Neural progenitor cell (in vitro differentiated cells): Measurements from ENCODE around the gene SYT1. TPM values are rescaled to one million over a fixed set of nuclear protein-coding genes. Genes with fewer than 3 reads are reported as not detected.

Experiments used
- DNase-seq: peaks from one replicate; pipeline ENCODE4 v3.0.0-alpha.2; 2016; ENCODE audit warnings: low spot score
- H2AFZ ChIP-seq: fragments of 200-600 bp; sonication (generic); replicated peaks from 2 replicates; pipeline ENCODE4 v1.6.1; 2016; ENCODE audit warnings: antibody characterized with exemption
- H3F3A ChIP-seq: fragments of 200-600 bp; sonication (generic); 2 replicates; pipeline ENCODE4 v1.6.1; 2016; ENCODE audit warnings: antibody characterized with exemption, low read depth
- H3K27ac ChIP-seq: fragments of 200-600 bp; sonication (generic); 2 replicates; pipeline ENCODE4 v1.5.1; 2016; ENCODE audit warnings: mild to moderate bottlenecking
- H3K27me3 ChIP-seq: fragments of 200-600 bp; sonication (generic); 2 replicates; pipeline ENCODE4 v1.6.1; 2016; ENCODE audit warnings: mild to moderate bottlenecking, moderate library complexity
- H3K36me3 ChIP-seq: fragments of 200-600 bp; sonication (generic); 2 replicates; pipeline ENCODE4 v1.5.1; 2016
- H3K4me1 ChIP-seq: fragments of 200-600 bp; sonication (generic); 2 replicates; pipeline ENCODE4 v1.6.1; 2016; ENCODE audit warnings: mixed run types
- H3K4me2 ChIP-seq: fragments of 200-600 bp; sonication (generic); 2 replicates; pipeline ENCODE4 v1.6.1; 2016
- H3K4me3 ChIP-seq: fragments of 200-600 bp; sonication (generic); 2 replicates; pipeline ENCODE4 v1.5.1; 2016
- H3K79me2 ChIP-seq: fragments of 200-600 bp; sonication (generic); 2 replicates; pipeline ENCODE4 v1.6.1; 2016; ENCODE audit warnings: low read depth
- H3K9ac ChIP-seq: fragments of 200-600 bp; sonication (generic); 2 replicates; pipeline ENCODE4 v1.6.1; 2016
- H3K9me3 ChIP-seq: fragments of 200-600 bp; sonication (generic); 2 replicates; pipeline ENCODE4 v1.5.1; 2016; ENCODE audit warnings: low read depth
- H4K20me1 ChIP-seq: fragments of 200-600 bp; sonication (generic); 2 replicates; pipeline ENCODE4 v1.6.1; 2016; ENCODE audit warnings: low read depth
- H3K27ac Mint-ChIP-seq: 3 replicates; pipeline ENCODE4 v1.8.0; 2021; ENCODE audit warnings: mixed read lengths
- H3K27me3 Mint-ChIP-seq: 2 replicates; pipeline ENCODE4 v1.8.0; 2022; ENCODE audit warnings: low read depth, mild to moderate bottlenecking, inconsistent platforms, moderate library complexity, mixed read lengths; ENCODE audit not compliant: insufficient read depth
- H3K36me3 Mint-ChIP-seq: 3 replicates; pipeline ENCODE4 v1.8.0; 2021; ENCODE audit warnings: mixed read lengths
- H3K4me1 Mint-ChIP-seq: 3 replicates; pipeline ENCODE4 v1.8.0; 2021; ENCODE audit warnings: mixed read lengths
- H3K4me3 Mint-ChIP-seq: 3 replicates; pipeline ENCODE4 v1.8.0; 2021; ENCODE audit warnings: mild to moderate bottlenecking, moderate library complexity, mixed read lengths
- H3K9me3 Mint-ChIP-seq: 3 replicates; pipeline ENCODE4 v1.8.0; 2020; ENCODE audit warnings: mixed read lengths
- EZH2 ChIP-seq: fragments of 200-600 bp; sonication (generic); IDR thresholded peaks from 2 replicates; pipeline ENCODE4 v1.6.1; 2017; ENCODE audit warnings: antibody characterized with exemption, mild to moderate bottlenecking, moderate library complexity
- EZH2phosphoT487 ChIP-seq: fragments of 200-600 bp; sonication (generic); IDR thresholded peaks from 2 replicates; pipeline ENCODE4 v1.6.1; 2017; ENCODE audit warnings: antibody characterized with exemption
- total RNA-seq: library from RNA; depleted of rRNA; stranded (reverse); fragments of >200 nt; gene quantifications from 2 replicates; pipeline ENCODE4 v1.2.3, GENCODE V29; 2015; ENCODE audit warnings: low replicate concordance
- TF ChIP-seq, protein P1 (sequence below): fragments of 200-600 bp; sonication (generic); IDR thresholded peaks from 2 replicates; pipeline ENCODE4 v1.5.1; 2017; ENCODE audit warnings: antibody characterized with exemption, mild to moderate bottlenecking

Gene SYT1
- total RNA-seq, 1 donor from 2014 or later, result 36.9 TPM

DNA sequence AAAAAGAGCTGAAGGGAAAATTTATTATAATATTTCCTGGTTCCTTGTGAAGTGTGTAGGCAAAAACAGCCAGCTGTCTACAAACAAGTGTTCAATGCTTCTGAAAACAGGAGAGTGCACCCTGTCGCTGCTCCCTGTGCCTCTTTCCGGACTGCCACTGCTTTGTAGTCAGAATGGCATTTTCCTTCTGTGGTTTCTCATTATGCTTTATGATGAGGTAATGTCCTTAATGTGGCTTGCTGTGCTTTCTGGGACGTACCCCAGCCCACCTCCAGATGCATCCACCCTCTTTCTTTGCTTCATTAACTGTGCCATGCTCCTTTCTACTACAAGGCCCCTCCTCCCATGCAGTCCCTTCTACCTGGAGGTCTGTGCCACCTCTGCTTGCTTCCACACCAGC, 148.1 kb downstream of the SYT1 start:
- Mint-ChIP-seq H3K36me3 (no peaks in the 10 kb centered on the region), H3K27me3 (no peaks in the 10 kb centered on the region), H3K4me3 (no peak overlapping the region), H3K27ac (no peak overlapping the region), H3K9me3 (no peaks in the 10 kb centered on the region), H3K4me1 (no peaks in the 10 kb centered on the region)
- Histone ChIP-seq H2AFZ (no peak overlapping the region), H3K4me2 (no peak overlapping the region), H3K4me3 (no peak overlapping the region), H3K27me3 (no peaks in the 10 kb centered on the region), H3K27ac (no peak overlapping the region), H3K4me1 (no peaks in the 10 kb centered on the region), H3K36me3 (no peaks in the 10 kb centered on the region), H3K9me3 (no peaks in the 10 kb centered on the region), H4K20me1 (no peaks in the 10 kb centered on the region), H3K9ac (no peak overlapping the region), H3K79me2 (no peaks in the 10 kb centered on the region), H3F3A (no peaks in the 10 kb centered on the region)
- DNase-seq, result no peak
- TF ChIP-seq, protein P1, sequence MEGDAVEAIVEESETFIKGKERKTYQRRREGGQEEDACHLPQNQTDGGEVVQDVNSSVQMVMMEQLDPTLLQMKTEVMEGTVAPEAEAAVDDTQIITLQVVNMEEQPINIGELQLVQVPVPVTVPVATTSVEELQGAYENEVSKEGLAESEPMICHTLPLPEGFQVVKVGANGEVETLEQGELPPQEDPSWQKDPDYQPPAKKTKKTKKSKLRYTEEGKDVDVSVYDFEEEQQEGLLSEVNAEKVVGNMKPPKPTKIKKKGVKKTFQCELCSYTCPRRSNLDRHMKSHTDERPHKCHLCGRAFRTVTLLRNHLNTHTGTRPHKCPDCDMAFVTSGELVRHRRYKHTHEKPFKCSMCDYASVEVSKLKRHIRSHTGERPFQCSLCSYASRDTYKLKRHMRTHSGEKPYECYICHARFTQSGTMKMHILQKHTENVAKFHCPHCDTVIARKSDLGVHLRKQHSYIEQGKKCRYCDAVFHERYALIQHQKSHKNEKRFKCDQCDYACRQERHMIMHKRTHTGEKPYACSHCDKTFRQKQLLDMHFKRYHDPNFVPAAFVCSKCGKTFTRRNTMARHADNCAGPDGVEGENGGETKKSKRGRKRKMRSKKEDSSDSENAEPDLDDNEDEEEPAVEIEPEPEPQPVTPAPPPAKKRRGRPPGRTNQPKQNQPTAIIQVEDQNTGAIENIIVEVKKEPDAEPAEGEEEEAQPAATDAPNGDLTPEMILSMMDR, result no peak
- no peak for TF ChIP-seq EZH2phosphoT487
- TF ChIP-seq EZH2, result no peak

DNA sequence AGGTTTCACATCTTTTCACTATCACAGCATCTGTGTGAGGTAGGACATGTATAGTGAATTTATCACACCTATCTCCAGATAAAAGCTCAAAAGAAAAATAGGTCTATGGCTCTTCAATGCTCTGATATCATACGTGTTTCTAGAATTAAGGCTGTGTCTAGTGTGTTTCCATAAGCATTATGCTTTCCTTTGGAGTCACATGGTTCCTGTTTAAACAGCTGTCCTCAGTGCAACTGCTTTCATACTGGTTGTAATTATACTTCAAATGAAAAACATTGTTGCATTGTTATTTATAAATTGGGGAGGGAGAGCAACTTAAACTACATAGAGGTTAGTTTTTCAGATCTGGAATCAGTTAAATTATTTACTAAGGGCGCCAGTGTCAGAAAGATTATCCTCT, 151.6 kb downstream of the SYT1 start:
- H3K4me1 ChIP-seq, result no peaks in the 10 kb centered on the region
- no peak overlapping the region for H2AFZ ChIP-seq
- H3K9me3 ChIP-seq, result no peaks in the 10 kb centered on the region
- no peaks in the 10 kb centered on the region for H3K79me2 ChIP-seq
- Mint-ChIP-seq H3K4me1 (peaks cover 3% of the 10 kb centered on the region), H3K9me3 (no peaks in the 10 kb centered on the region), H3K27me3 (no peaks in the 10 kb centered on the region), H3K4me3 (no peak overlapping the region), H3K36me3 (peaks cover 2% of the 10 kb centered on the region), H3K27ac (no peak overlapping the region)
- H3K9ac ChIP-seq, result no peak overlapping the region
- no peak overlapping the region for H3K27ac ChIP-seq
- H3K27me3 ChIP-seq, result no peaks in the 10 kb centered on the region
- no peak overlapping the region for H3K4me3 ChIP-seq
- H3F3A ChIP-seq, result no peaks in the 10 kb centered on the region
- no peak for DNase-seq
- H3K36me3 ChIP-seq, result no peaks in the 10 kb centered on the region
- H3K4me2 ChIP-seq, result no peak overlapping the region
- H4K20me1 ChIP-seq, result no peaks in the 10 kb centered on the region
- TF ChIP-seq EZH2phosphoT487, result no peak
- no peak for TF ChIP-seq EZH2
- TF ChIP-seq, protein P1, result no peak

DNA sequence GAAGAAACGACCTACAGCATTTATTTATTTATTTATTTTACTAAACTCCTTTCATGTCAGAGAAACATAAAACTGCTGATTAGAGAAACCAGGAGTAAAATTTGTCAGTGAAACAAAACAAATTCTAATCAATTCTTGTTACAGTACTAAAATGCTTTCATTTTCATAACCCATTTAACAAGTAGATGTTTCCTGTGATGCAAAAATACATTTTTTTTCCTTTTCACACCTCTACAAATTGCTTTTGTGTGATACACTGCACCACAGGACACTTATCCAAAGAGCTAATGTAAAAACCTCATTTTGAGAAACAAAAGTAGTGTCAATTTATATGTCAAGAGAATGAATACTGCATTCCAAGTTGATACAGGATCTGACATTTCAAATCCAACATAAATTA, 155.1 kb downstream of the SYT1 start:
- no peak for DNase-seq
- no peaks in the 10 kb centered on the region for H3F3A ChIP-seq
- no peaks in the 10 kb centered on the region for H3K9me3 ChIP-seq
- no peak overlapping the region for H3K4me3 ChIP-seq
- no peak overlapping the region for H3K4me3 Mint-ChIP-seq
- no peak overlapping the region for H3K27ac ChIP-seq
- no peak overlapping the region for H3K9ac ChIP-seq
- H3K4me2 ChIP-seq, result no peak overlapping the region
- H3K27me3 Mint-ChIP-seq, result no peaks in the 10 kb centered on the region
- H4K20me1 ChIP-seq, result peaks cover 7% of the 10 kb centered on the region
- H2AFZ ChIP-seq, result no peak overlapping the region
- TF ChIP-seq EZH2phosphoT487, result no peak
- TF ChIP-seq EZH2, result no peak
- TF ChIP-seq, protein P1, result no peak
- H3K9me3 Mint-ChIP-seq, result no peaks in the 10 kb centered on the region
- peaks cover 5% of the 10 kb centered on the region for H3K4me1 Mint-ChIP-seq
- H3K36me3 ChIP-seq, result no peaks in the 10 kb centered on the region
- H3K4me1 ChIP-seq, result no peaks in the 10 kb centered on the region
- no peak overlapping the region for H3K27ac Mint-ChIP-seq
- peaks cover 2% of the 10 kb centered on the region for H3K36me3 Mint-ChIP-seq
- no peaks in the 10 kb centered on the region for H3K27me3 ChIP-seq
- H3K79me2 ChIP-seq, result no peaks in the 10 kb centered on the region

DNA sequence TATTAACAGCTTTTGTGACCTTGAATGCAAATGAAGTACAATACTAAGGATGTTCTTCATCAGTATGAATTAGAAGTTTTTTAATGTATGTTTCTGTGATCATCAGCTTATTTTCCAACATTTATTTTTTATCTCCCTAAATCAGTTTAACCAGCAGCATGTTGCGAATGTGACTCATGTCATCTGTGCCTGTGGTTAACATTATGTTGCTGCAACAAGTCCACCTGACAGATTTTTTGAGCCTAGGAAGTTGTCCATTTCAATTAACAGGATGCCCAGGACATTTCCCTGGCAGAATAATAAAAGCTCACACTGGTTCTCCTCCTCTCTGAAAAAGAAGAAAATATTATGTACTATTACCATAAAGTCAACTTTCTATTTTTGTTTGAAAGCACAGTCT, 155.5 kb downstream of the SYT1 start:
- no peaks in the 10 kb centered on the region for H3K9me3 Mint-ChIP-seq
- H3K4me2 ChIP-seq, result no peak overlapping the region

More for the DNA sequence above, 155.5 kb downstream of the SYT1 start:
- Mint-ChIP-seq H3K4me3 (no peak overlapping the region), H3K4me1 (peaks cover 5% of the 10 kb centered on the region), H3K27ac (no peak overlapping the region), H3K36me3 (peaks cover 2% of the 10 kb centered on the region), H3K27me3 (no peaks in the 10 kb centered on the region)
- H3K4me1 ChIP-seq, result no peaks in the 10 kb centered on the region
- H2AFZ ChIP-seq, result no peak overlapping the region
- DNase-seq, result no peak
- H3K79me2 ChIP-seq, result no peaks in the 10 kb centered on the region
- no peak overlapping the region for H3K27ac ChIP-seq
- no peaks in the 10 kb centered on the region for H3K9me3 ChIP-seq
- H3K4me3 ChIP-seq, result no peak overlapping the region
- no peak for TF ChIP-seq EZH2
- TF ChIP-seq, protein P1, result no peak
- TF ChIP-seq EZH2phosphoT487, result no peak
- no peaks in the 10 kb centered on the region for H3F3A ChIP-seq
- H3K27me3 ChIP-seq, result no peaks in the 10 kb centered on the region
- H3K36me3 ChIP-seq, result no peaks in the 10 kb centered on the region
- peaks cover 7% of the 10 kb centered on the region for H4K20me1 ChIP-seq
- H3K9ac ChIP-seq, result no peak overlapping the region
